Neuronal stem cell (in vitro differentiated cells): Measurements from ENCODE around the gene PXDN.

Source experiments
- DNase-seq: peaks from one replicate; pipeline ENCODE4 v3.0.0-alpha.2; 2013; ENCODE audit warnings: low spot score
- H2AFZ ChIP-seq: one replicate; pipeline ENCODE4 v1.6.1; 2013; ENCODE audit warnings: mild to moderate bottlenecking, low read length, inconsistent platforms
- H2AK5ac ChIP-seq: 2 replicates; pipeline ENCODE4 v1.6.1; 2013; ENCODE audit warnings: low read depth, mild to moderate bottlenecking, inconsistent platforms, low read length, moderate library complexity, mixed read lengths
- H2BK120ac ChIP-seq: 2 replicates; pipeline ENCODE4 v1.6.1; 2013; ENCODE audit warnings: low read depth, mild to moderate bottlenecking, inconsistent platforms, low read length, moderate library complexity, mixed read lengths
- H2BK12ac ChIP-seq: one replicate; pipeline ENCODE4 v1.6.1; 2013; ENCODE audit warnings: low read length, inconsistent platforms
- H2BK15ac ChIP-seq: 2 replicates; pipeline ENCODE4 v1.6.1; 2013; ENCODE audit warnings: mild to moderate bottlenecking, low read length, inconsistent platforms, mixed read lengths
- H2BK5ac ChIP-seq: one replicate; pipeline ENCODE4 v1.6.1; 2013; ENCODE audit warnings: inconsistent platforms, mild to moderate bottlenecking, low read length, moderate library complexity
- H3K14ac ChIP-seq: one replicate; pipeline ENCODE4 v1.6.1; 2013; ENCODE audit warnings: low read length, inconsistent platforms
- H3K18ac ChIP-seq: 2 replicates; pipeline ENCODE4 v1.6.1; 2013; ENCODE audit warnings: low read length, inconsistent platforms
- H3K23ac ChIP-seq: 2 replicates; pipeline ENCODE4 v1.6.1; 2013; ENCODE audit warnings: low read depth, mild to moderate bottlenecking, mixed read lengths, low read length, inconsistent platforms; ENCODE audit not compliant: poor library complexity
- H3K27ac ChIP-seq: replicated peaks from 3 replicates; pipeline ENCODE4 v1.5.1; 2013; ENCODE audit warnings: low read length, inconsistent platforms
- H3K27me3 ChIP-seq, 3 experiments: 2 replicates each; pipeline ENCODE4 v1.6.1; 2013; ENCODE audit warnings: low read length in 3 of 3, mild to moderate bottlenecking in 2 of 3, inconsistent platforms in 1 of 3, low read depth in 1 of 3, mixed read lengths in 1 of 3, moderate library complexity in 1 of 3; ENCODE audit not compliant: control insufficient read depth in 3 of 3, insufficient read depth in 3 of 3
- H3K36me3 ChIP-seq, 2 donors: replicated peaks in 1 of 2; 2 replicates each; pipeline ENCODE4 v1.6.1; 2013; ENCODE audit warnings: low read length in 2 of 2; ENCODE audit not compliant: control insufficient read depth in 2 of 2, insufficient read depth in 2 of 2
- H3K4ac ChIP-seq: 2 replicates; pipeline ENCODE4 v1.6.1; 2013; ENCODE audit warnings: inconsistent platforms, mild to moderate bottlenecking, low read length, moderate library complexity
- H3K4me1 ChIP-seq, 2 donors: 1 replicate in 1 of 2; 2 replicates in 1 of 2; pipeline ENCODE4 v1.6.1; 2013; ENCODE audit warnings: low read length in 2 of 2, low read depth in 1 of 2; ENCODE audit not compliant: control insufficient read depth in 2 of 2, insufficient read depth in 1 of 2
- H3K4me2 ChIP-seq: one replicate; pipeline ENCODE4 v1.6.1; 2013; ENCODE audit warnings: mild to moderate bottlenecking, low read length, inconsistent platforms; ENCODE audit not compliant: insufficient read depth, poor library complexity, severe bottlenecking
- H3K4me3 ChIP-seq, 2 donors: 2 replicates each; pipeline ENCODE4 v1.5.1; 2013; ENCODE audit warnings: low read length in 2 of 2, mild to moderate bottlenecking in 2 of 2, inconsistent platforms in 1 of 2, moderate library complexity in 1 of 2
- H3K79me1 ChIP-seq: one replicate; pipeline ENCODE4 v1.6.1; 2013; ENCODE audit warnings: low read depth, mild to moderate bottlenecking, inconsistent platforms, low read length, moderate library complexity
- H3K9ac ChIP-seq: one replicate; pipeline ENCODE4 v1.6.1; 2013; ENCODE audit warnings: mild to moderate bottlenecking, low read depth, low read length, inconsistent platforms; ENCODE audit not compliant: poor library complexity
- H3K9me3 ChIP-seq, 2 donors: replicated peaks in 1 of 2; 2 replicates each; pipeline versions ENCODE3 to v1.6.1; 2013; ENCODE audit warnings: low read length in 2 of 2, mild to moderate bottlenecking in 2 of 2, inconsistent platforms in 1 of 2, low read depth in 1 of 2, mixed read lengths in 1 of 2, moderate library complexity in 1 of 2; ENCODE audit not compliant: control insufficient read depth in 2 of 2, insufficient read depth in 1 of 2
- H4K8ac ChIP-seq: one replicate; pipeline ENCODE4 v1.6.1; 2013; ENCODE audit warnings: low read depth, mild to moderate bottlenecking, inconsistent platforms, low read length, moderate library complexity
- H4K91ac ChIP-seq: one replicate; pipeline ENCODE4 v1.6.1; 2013; ENCODE audit warnings: low read length, low read depth, mild to moderate bottlenecking, inconsistent platforms; ENCODE audit not compliant: poor library complexity
- WGBS, 2 donors: extraction: QIAGEN DNeasy Blood & Tissue Kit; methylation state at CpG; one replicate each; pipeline ENCODE4 v1.1.7; 2013; ENCODE audit warnings: missing lambda C conversion rate in 2 of 2, mixed read lengths in 1 of 2; ENCODE audit not compliant: insufficient read length in 2 of 2, insufficient replicate concordance in 1 of 2; ENCODE audit errors: extremely low coverage in 2 of 2; 5-methylcytosine and 5-hydroxymethylcytosine counted together

PXDN gene

GRCh38 chr2:1636791-1637415 is 107.4 kb downstream of the PXDN start:
- no peak overlapping the region for H2AFZ ChIP-seq
- no peak overlapping the region for H4K91ac ChIP-seq
- peaks cover 2 to 5% of the 10 kb centered on the region in 2 donors for H3K4me1 ChIP-seq
- no peak overlapping the region for H2BK12ac ChIP-seq
- peaks cover 4% of the 10 kb centered on the region for H3K79me1 ChIP-seq
- H3K9ac ChIP-seq, result peak overlapping the region; percentile 80
- no peak for DNase-seq
- H3K14ac ChIP-seq, result no peak overlapping the region
- H2BK15ac ChIP-seq, result no peak overlapping the region
- H3K4ac ChIP-seq, result no peak overlapping the region
- H3K4me3 ChIP-seq, result no peak overlapping the region
- H2AK5ac ChIP-seq, result no peak overlapping the region
- peak overlapping the region; percentile 49 for H3K23ac ChIP-seq
- peaks cover 0 to 55% of the 10 kb centered on the region in 2 donors for H3K36me3 ChIP-seq
- no peak overlapping the region for H3K18ac ChIP-seq
- no peak overlapping the region for H2BK120ac ChIP-seq
- no peak overlapping the region for H2BK5ac ChIP-seq
- H4K8ac ChIP-seq, result no peak overlapping the region
- WGBS, 2 donors, result no CpG with 5 or more reads among the region's 13 CpGs
- no peak overlapping the region for H3K27ac ChIP-seq
- no peaks in the 10 kb centered on the region for H3K27me3 ChIP-seq
- H3K9me3 ChIP-seq, result peaks cover 0 to 2% of the 10 kb centered on the region in 2 donors
- no peak overlapping the region for H3K4me2 ChIP-seq

DNA sequence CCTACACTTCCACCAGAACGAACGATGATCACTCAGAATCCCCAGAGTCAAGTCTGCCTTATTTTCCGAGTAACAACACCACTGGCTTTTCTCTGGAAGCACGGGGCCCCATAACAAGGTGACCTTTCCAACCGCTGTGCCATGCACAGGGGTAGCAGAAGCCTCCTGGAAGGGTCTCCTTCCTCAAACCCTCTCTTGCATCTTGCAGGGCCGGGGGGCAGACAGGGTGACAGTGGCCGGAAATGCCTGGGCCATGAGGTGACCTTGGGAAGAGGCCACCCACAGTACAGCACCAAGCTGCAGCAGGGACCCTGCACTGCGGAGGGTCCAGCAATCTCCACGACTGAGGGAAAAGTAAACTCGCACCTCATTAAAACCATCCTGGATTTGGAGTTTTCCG is 108.5 kb downstream of the PXDN start:
- no peak overlapping the region for H2AFZ ChIP-seq
- WGBS, 2 donors, result no CpG with 5 or more reads among the region's 11 CpGs
- no peak for DNase-seq
- no peak overlapping the region for H4K91ac ChIP-seq
- H3K9me3 ChIP-seq, result peaks cover 0 to under 1% of the 10 kb centered on the region in 2 donors
- H3K23ac ChIP-seq, result no peak overlapping the region
- H3K4me1 ChIP-seq, result peaks cover 0 to 6% of the 10 kb centered on the region in 2 donors
- no peak overlapping the region for H3K14ac ChIP-seq
- H2BK120ac ChIP-seq, result no peak overlapping the region
- H3K27me3 ChIP-seq, result no peaks in the 10 kb centered on the region
- no peak overlapping the region for H3K4me2 ChIP-seq
- no peak overlapping the region for H2BK12ac ChIP-seq
- no peak overlapping the region for H3K27ac ChIP-seq
- H3K18ac ChIP-seq, result no peak overlapping the region
- H2BK5ac ChIP-seq, result no peak overlapping the region
- no peak overlapping the region for H4K8ac ChIP-seq
- peaks cover 3% of the 10 kb centered on the region for H3K79me1 ChIP-seq
- no peak overlapping the region for H3K4me3 ChIP-seq
- peaks cover 0 to 55% of the 10 kb centered on the region in 2 donors for H3K36me3 ChIP-seq
- H2BK15ac ChIP-seq, result no peak overlapping the region
- H3K4ac ChIP-seq, result no peak overlapping the region
- H2AK5ac ChIP-seq, result no peak overlapping the region
- H3K9ac ChIP-seq, result no peak overlapping the region

DNA sequence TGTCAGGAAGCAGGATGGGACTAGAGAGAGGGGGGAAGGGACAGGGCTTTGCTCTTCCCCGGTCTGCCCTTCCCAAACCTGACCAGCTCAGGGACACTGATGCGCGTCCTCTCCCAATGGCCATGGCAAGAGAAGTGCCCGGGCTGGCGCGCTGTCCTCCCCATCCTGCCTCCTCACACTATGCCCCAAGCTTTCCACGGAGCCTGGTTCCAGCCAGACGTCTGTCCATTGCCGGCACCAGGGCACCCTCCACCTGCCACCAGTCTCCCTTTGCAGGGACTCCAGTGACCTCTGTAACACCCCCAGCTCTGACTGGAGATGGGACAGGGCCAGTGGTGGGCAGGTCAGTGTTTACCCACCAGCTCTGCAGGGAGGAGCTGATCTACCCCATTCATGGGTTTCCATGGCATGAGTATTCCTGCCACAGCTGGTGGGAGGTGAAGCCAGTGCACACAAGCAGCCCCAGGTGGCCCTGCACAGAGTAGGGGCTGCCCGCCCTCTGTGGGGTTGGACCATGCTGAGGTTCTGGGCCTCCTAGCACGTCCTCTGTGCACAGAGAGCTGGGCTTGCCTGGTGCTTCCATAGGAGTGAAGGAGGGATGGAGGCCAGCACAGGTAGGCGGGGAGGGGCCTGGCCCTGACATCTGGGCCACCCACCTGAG is 109.5 kb downstream of the PXDN start:
- Histone ChIP-seq H2AFZ (no peak overlapping the region), H3K23ac (no peak overlapping the region), H3K9ac (no peak overlapping the region), H3K27me3 (no peaks in the 10 kb centered on the region), H3K36me3 (peaks cover 0 to 55% of the 10 kb centered on the region in 2 donors), H2BK12ac (no peak overlapping the region), H3K4ac (no peak overlapping the region), H3K4me1 (peaks cover 0 to 2% of the 10 kb centered on the region in 2 donors), H3K9me3 (peaks cover 0 to 1% of the 10 kb centered on the region in 2 donors), H2BK15ac (no peak overlapping the region), H3K4me3 (no peak overlapping the region), H4K8ac (no peak overlapping the region), H3K27ac (no peak overlapping the region), H3K4me2 (no peak overlapping the region), H4K91ac (no peak overlapping the region), H3K18ac (peak overlapping the region; percentile 25), H2BK5ac (peak overlapping the region; percentile 48), H3K14ac (no peak overlapping the region), H2AK5ac (peak overlapping the region; percentile 33), H2BK120ac (no peak overlapping the region), H3K79me1 (no peaks in the 10 kb centered on the region)
- WGBS, 2 donors, result no CpG with 5 or more reads among the region's 12 CpGs
- DNase-seq, result no peak

- no peak for DNase-seq
- Histone ChIP-seq H2BK120ac (no peak overlapping the region), H3K4me1 (peaks cover 0 to 2% of the 10 kb centered on the region in 2 donors), H3K4ac (no peak overlapping the region), H2BK5ac (peak overlapping the region; percentile 48), H3K9me3 (peaks cover 0 to 1% of the 10 kb centered on the region in 2 donors), H2AK5ac (peak overlapping the region; percentile 33), H3K36me3 (peaks cover 0 to 50% of the 10 kb centered on the region in 2 donors), H2AFZ (no peak overlapping the region), H2BK15ac (no peak overlapping the region), H3K27ac (no peak overlapping the region), H4K91ac (no peak overlapping the region), H3K79me1 (no peaks in the 10 kb centered on the region), H2BK12ac (no peak overlapping the region), H3K9ac (no peak overlapping the region), H3K14ac (no peak overlapping the region), H3K23ac (peak overlapping the region; percentile 8), H3K18ac (peak overlapping the region; percentile 3), H3K4me3 (no peak overlapping the region), H4K8ac (no peak overlapping the region), H3K4me2 (no peak overlapping the region), H3K27me3 (no peaks in the 10 kb centered on the region)
- WGBS, 2 donors, result no CpG with 5 or more reads among the region's 18 CpGs
Measured at GRCh38 chr2:1633936-1634587, 110.3 kb downstream of the PXDN start.
